GM18868 (cell line): ENCODE data around the gene CA14.
"Not testable (repeated sequence)": the region's sequence is repeated elsewhere in the genome, so short reads cannot be mapped to it uniquely, and the experiment has no call there.

Experiments used
- ATAC-seq: cut with Tn5 transposase; IDR thresholded peaks from one replicate; pipeline ENCODE4 v1.9.1; 2021; ENCODE audit warnings: mild to moderate bottlenecking, moderate library complexity; ENCODE audit not compliant: unreplicated experiment

CA14 gene

GRCh38 chr1:150280138-150280707 lies 22.6 kb downstream of the CA14 start:
- no peak for ATAC-seq

- no peak for ATAC-seq
These were observed 23.7 kb downstream of the CA14 start for GRCh38 chr1:150281221-150281757.

GRCh38 chr1:150281758-150282557 lies 24.4 kb downstream of the CA14 start, which contains the start of gene CIART:
Gene CIART, plus strand, starts transcription at chr1:150282554. Its CDS starts 714 bp downstream, at chr1:150283268.
- peak; percentile 55 for ATAC-seq

DNA sequence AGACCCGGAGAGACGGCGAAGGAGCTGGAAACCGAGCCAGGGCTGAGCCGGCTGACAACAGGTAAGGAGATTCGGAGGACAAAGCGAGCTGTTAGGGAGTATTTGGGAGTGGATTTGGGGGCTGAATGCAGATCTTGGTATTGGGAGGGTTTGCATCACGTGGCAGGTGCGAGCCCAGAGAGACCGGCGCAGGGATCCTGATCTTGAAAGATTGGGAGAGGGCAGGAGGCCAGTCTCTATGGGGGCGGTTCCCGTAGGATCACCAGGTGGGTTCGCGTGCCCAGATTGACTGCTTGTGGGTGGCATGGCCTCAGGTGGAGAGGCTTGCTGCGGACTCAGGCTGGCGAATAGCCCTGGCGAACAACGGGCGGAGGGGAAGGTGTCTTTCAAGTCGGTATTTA lies 25.0 kb downstream of the CA14 start:
- ATAC-seq, result no peak

DNA sequence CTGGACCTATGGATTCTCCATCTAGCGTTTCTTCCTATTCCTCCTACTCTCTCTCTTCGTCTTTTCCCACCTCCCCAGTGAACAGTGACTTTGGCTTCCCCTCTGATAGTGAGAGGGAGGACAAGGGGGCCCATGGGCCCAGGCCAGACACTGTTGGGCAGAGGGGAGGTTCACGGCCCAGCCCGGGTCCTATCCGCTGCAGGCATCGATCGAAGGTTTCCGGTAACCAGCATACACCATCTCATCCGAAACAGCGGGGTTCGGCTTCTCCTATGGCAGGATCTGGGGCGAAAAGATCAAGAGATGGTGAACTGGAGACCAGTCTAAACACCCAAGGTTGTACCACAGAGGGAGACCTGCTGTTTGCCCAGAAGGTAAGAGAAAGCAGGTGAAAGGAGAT lies 25.7 kb downstream of the CA14 start:
- no peak for ATAC-seq

GRCh38 chr1:150288382-150288781 lies 30.8 kb downstream of the CA14 start:
- no peak for ATAC-seq

DNA sequence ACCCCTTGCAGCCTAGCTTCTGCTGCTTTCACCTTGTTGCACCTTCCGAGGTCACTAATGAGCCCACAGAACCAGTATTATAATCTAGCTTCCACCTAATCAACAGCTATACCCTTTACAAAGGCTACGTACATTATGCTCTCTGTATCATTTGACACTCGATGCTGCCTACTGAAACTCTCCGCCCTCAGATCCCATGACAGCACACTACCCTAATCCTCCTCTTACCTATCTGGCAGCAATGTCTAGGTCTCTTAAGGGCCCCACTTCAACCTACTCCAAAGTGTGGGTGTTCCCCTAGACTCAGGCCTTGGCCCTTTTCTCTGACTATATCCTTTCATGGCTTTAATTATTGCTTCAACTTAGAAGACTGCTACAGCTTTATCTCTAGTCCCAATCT lies 31.2 kb downstream of the CA14 start:
- no peak for ATAC-seq

DNA sequence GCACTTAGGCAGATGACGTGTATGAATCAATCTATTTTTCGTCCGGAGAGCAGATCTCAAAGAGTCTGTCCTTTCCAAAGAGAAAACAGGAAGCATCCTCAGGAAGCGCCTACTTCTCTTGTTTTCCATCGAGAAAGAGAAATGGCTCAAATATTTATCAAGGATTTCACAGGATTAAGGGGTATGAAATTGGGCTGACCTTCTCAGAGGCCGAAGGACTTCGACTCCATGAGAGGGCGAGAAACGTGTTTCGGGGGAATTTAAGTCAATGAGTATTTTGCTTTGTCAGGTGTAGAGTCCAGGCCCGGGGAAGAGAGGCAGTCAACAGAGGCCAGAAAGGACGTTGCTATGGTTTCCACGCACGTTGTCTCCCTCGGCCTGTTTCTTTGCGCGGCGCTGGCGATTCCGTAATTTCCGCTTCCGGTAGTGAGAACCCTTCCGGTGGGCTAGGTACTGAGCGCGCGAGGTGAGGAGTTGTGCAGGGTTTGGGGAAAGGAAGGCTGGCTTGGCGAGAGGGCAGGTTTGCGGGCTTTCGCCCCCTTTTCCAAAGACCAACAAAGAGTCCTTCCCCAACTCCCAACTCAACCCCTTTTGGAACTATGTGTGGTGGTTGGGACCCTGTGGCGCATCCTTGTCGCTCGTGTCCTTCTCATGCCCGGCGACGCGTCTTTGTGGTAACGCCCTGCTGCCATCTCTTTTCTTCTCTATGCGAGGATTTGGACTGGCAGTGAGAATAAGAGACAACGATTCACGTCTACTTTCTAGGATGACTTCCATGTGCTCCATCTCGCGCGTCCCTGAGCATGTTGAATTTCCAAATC lies 36.1 kb downstream of the CA14 start, which contains the start of gene MRPS21:
Gene MRPS21 (plus strand): TSS at position 429 of the 821 bp plus-strand sequence. CDS start 506 bp downstream, outside the sequence.
- ATAC-seq, result peak; percentile 97

DNA sequence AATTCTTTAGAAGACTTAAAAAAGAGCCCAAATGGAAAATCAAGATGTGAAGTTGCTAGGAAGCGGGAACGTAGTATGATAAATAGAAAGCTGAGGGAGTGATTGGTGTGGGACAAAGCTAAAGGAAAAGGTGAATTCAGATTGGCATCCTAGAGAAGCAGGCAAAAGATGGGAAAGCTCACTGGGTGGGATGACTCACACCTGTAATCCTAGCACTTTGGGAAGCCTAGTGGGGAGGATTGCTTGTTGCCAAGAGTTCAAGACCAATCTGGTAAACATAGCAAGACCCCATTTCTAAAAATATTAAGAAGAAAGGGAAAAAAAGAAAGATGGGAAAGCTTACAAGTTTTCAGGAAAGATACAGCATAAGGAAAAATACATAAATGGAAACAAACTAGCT lies 37.9 kb downstream of the CA14 start:
- no peak for ATAC-seq

DNA sequence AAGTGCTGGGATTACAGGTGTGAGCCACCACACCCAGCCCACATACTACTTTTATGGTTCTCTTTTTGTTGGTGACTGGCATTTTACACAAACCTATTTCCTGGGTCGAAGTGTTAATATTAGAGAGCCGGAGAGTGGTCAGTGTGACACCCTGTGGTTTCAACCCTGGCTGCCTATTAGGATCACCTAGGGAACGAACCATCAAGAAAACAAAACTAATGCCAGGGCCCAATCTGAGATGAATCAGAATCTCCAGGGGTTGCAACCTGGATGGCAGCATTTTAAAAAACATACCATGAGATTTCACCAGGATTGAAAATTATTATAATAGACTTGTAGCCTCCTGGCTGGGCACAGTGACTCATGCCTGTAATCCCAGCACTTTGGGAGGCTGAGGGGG lies 42.1 kb downstream of the CA14 start:
- ATAC-seq, result no peak

DNA sequence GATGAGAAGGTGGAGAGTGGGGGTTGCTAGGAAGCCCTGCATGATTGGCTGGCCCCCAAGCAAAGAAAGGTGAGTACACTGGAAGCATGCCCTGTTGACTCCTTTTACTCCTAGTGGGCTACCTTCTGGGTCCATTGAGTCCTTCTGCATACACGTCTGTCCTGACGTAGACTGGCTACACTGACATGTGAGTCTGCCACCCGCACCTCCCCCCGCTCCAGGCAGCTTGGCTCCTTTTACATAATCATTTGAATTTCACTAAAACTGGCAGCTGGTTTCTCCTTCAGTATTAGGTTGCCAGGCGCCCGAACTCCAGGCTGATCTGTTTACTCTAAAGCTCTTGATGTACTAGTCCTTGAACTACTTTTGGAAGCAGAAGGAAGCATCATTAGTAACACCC lies 44.8 kb downstream of the CA14 start:
- ATAC-seq, result no peak

GRCh38 chr1:150302902-150303301 lies 45.3 kb downstream of the CA14 start:
- no peak for ATAC-seq

GRCh38 chr1:150308585-150308984 lies 51.0 kb downstream of the CA14 start:
- ATAC-seq, result not testable (repeated sequence)

DNA sequence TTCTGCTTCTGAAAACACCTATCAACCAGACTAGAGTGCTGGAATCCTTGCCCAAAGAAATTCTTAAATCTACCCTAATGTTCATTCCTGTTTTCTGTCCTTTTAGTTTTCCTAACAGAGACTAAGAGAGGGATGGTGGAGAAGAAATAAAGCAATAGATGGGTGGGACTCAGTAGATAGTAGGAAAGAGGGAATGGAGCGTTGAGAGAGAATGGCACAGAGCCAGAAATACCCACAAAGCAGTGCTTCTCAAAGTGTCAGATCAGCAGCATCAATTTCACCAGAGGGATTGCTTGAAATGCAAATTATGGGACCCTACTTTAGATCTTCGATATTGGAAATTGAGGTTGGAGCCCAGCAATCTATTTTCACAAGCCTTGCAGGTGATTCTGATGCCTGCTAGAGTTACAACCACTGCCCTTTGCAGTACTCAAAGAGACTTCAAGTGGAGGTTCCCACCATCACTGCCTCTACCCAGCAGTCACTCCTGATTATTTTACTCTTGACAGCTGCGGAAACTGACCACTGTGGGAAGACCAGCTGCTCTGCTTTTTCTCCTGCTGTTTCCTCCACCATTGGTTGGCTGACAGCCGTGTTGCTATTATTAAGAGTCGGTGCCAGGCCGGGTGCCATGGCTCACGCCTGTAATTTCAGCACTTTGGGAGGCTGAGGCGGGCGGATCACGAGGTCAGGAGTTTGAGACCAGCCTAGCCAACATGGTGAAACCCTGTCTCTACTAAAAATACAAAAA lies 52.4 kb downstream of the CA14 start:
- no peak for ATAC-seq

- ATAC-seq, result no peak
These were observed 54.2 kb downstream of the CA14 start for GRCh38 chr1:150311762-150312161.
